Astrocyte (in vitro differentiated cells and primary cell): ENCODE data around the gene ARHGAP4.

Experiments used
- CTCF ChIP-seq: IDR thresholded peaks from 2 replicates; pipeline ENCODE4 v1.5.1; 2011; ENCODE audit warnings: low read depth, mild to moderate bottlenecking, inconsistent platforms, low read length, moderate library complexity; ENCODE audit not compliant: insufficient read depth
- EZH2 ChIP-seq: IDR thresholded peaks from 2 replicates; pipeline ENCODE4 v1.6.1; 2012; ENCODE audit warnings: mild to moderate bottlenecking, low read length, inconsistent platforms; ENCODE audit not compliant: insufficient read depth

- no peak for TF ChIP-seq CTCF
- TF ChIP-seq EZH2: no peak
These were observed 52.0 kb downstream of the ARHGAP4 start for GRCh38 chrX:153874085-153874365.
